ENCODE measurements around the gene SNUPN.
"Not testable (repeated sequence)": the region's sequence is repeated elsewhere in the genome, so short reads cannot be mapped to it uniquely, and the experiment has no call there.

The SNUPN gene

DNA sequence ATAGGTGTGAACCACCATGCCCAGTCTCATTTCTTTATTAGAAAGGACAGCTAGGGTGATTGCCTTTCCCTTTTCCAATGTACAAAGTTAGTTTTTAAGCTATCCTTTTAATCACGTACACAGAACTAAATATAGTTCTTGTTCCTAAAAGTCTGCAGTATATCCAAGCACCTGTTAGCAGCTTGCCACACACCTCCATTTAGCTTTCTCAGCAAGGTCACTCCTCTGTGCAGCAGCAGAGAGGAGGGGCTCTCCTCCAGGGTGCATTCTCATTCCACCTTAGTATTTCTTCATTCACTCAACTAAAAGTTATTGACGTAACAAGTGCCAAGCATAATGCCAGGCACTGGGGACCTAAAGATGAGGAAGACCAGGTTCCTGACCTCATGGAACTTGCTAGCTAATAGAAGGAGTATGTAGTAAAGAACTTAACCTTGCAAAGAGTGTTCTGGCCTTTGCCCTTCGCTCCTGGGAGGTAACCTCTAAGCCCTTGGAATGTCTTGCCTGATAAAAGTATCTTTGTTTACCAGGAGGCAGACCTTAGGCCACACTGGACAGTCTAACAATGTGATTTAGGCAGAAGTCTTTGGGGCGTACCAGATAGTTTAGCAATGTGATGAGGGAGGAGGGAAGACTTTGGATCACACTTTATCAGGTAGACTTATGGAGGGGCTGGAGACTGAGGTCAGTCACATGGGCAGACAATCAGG, 33.7 kb downstream of the SNUPN start:
- Histone ChIP-seq H3K36me3 (ENCODE audit: control insufficient read depth in 1 of 2, insufficient read depth in 2 of 2, low read length in 2 of 2) (peaks cover 9 to 24% of the 10 kb centered on the region in 2 donors), H3K4me1 (ENCODE audit: control insufficient read depth in 1 of 2, insufficient read depth in 2 of 2, low read length in 2 of 2) (no peaks in the 10 kb centered on the region), H3K27me3 (ENCODE audit: low read depth, low read length) (no peaks in the 10 kb centered on the region), H3K27ac (ENCODE audit: low read length) (no peak overlapping the region), H3K9me3 (ENCODE audit: control insufficient read depth in 1 of 2, low read length in 2 of 2) (no peaks in the 10 kb centered on the region), H3K4me3 (ENCODE audit: low read depth in 1 of 2, low read length in 2 of 2) (no peak overlapping the region)

DNA sequence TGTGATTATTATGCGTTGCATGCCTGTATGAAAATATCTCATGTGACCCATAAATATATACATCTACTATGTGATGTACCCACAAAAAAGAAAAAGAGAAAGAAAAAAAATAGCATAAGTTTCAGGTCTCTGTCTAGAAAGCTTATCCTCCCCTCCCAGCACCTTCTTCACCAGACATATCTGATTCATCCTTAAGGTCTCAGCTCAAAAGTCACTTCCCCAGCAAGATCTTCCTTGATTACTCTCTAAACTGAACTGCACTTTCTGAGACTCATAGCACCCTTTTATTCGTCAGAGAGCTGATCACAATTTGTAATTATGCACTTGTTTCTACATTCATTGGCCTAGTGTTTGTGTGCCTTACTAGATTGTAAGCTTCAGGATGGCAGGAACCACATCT, 35.3 kb downstream of the SNUPN start:
- H3K27ac ChIP-seq (ENCODE audit: low read length): no peak overlapping the region
- H3K4me3 ChIP-seq (ENCODE audit: low read depth in 1 of 2, low read length in 2 of 2): no peak overlapping the region
- no peaks in the 10 kb centered on the region for H3K9me3 ChIP-seq (ENCODE audit: control insufficient read depth in 1 of 2, low read length in 2 of 2)
- peaks cover 0 to 11% of the 10 kb centered on the region in 2 donors for H3K36me3 ChIP-seq (ENCODE audit: control insufficient read depth in 1 of 2, insufficient read depth in 2 of 2, low read length in 2 of 2)
- H3K4me1 ChIP-seq (ENCODE audit: control insufficient read depth in 1 of 2, insufficient read depth in 2 of 2, low read length in 2 of 2): no peaks in the 10 kb centered on the region
- no peaks in the 10 kb centered on the region for H3K27me3 ChIP-seq (ENCODE audit: low read depth, low read length)

DNA sequence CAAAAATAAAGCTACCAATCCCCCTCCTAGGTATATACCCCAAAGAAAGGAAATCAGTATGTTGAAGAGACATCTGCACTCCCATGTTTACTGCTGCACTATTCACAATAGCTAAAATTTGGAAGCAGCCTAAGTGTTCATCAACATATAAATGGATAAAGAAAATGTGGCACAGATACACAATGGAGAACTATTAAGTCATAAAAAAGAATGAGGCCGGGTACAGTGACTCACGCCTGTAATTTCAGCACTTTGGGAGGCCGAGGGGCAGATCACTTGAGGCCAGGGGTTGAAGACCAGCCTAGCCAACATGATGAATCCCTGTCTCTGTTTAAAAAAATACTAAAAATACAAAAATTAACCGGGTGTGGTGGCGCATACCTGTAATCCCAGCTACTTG, 36.5 kb downstream of the SNUPN start:
- Histone ChIP-seq H3K4me1 (ENCODE audit: control insufficient read depth in 1 of 2, insufficient read depth in 2 of 2, low read length in 2 of 2) (no peaks in the 10 kb centered on the region), H3K36me3 (ENCODE audit: control insufficient read depth in 1 of 2, insufficient read depth in 2 of 2, low read length in 2 of 2) (peaks cover 0 to 9% of the 10 kb centered on the region in 2 donors)

DNA sequence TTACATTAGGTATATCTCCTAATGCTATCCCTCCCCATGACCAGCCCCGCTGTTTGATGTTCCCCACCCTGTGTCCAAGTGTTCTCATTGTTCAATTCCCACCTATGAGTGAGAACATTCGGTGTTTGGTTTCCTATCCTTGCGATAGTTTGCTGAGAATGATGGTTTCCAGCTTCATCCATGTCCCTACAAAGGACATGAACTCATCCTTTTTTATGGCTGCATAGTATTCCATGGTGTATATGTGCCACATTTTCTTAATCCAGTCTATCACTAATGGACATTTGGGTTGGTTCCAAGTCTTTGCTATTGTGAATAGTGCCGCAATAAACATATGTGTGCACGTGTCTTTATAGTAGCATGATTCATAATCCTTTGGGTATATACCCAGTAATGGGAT, 39.1 kb downstream of the SNUPN start:
- not testable (repeated sequence) for H3K4me3 ChIP-seq (ENCODE audit: low read depth in 1 of 2, low read length in 2 of 2); H3K4me1 ChIP-seq (ENCODE audit: control insufficient read depth in 1 of 2, insufficient read depth in 2 of 2, low read length in 2 of 2); H3K27ac ChIP-seq (ENCODE audit: low read length); H3K36me3 ChIP-seq (ENCODE audit: control insufficient read depth in 1 of 2, insufficient read depth in 2 of 2, low read length in 2 of 2); H3K9me3 ChIP-seq (ENCODE audit: control insufficient read depth in 1 of 2, low read length in 2 of 2); H3K27me3 ChIP-seq (ENCODE audit: low read depth, low read length)

More for the DNA sequence above, 36.5 kb downstream of the SNUPN start:
- no peak overlapping the region for H3K27ac ChIP-seq (ENCODE audit: low read length)
- H3K27me3 ChIP-seq (ENCODE audit: low read depth, low read length): no peaks in the 10 kb centered on the region
- no peaks in the 10 kb centered on the region for H3K9me3 ChIP-seq (ENCODE audit: control insufficient read depth in 1 of 2, low read length in 2 of 2)
- no peak overlapping the region for H3K4me3 ChIP-seq (ENCODE audit: low read depth in 1 of 2, low read length in 2 of 2)

DNA sequence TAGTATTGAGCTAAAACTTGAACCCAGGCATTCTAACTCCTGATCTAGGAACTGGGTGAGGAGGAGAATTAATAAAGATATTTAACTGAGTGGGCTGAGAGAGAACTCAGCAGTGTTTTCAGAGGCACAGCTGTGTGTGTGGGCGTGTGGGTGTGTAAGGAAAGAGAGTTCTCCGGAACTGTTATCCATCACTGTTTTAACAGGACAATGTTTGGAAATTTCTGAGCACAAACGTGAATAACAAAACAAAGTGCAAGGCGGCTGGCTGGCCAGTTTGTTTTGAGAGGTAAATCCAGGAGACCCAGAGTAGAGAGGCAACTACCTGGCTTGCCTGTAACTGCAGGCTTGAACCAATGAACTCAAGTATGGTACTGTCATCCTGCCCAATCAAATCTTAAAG, 41.4 kb downstream of the SNUPN start:
- no peaks in the 10 kb centered on the region for H3K4me1 ChIP-seq (ENCODE audit: control insufficient read depth in 1 of 2, insufficient read depth in 2 of 2, low read length in 2 of 2)
- no peaks in the 10 kb centered on the region for H3K9me3 ChIP-seq (ENCODE audit: control insufficient read depth in 1 of 2, low read length in 2 of 2)
- H3K27ac ChIP-seq (ENCODE audit: low read length): no peak overlapping the region

DNA sequence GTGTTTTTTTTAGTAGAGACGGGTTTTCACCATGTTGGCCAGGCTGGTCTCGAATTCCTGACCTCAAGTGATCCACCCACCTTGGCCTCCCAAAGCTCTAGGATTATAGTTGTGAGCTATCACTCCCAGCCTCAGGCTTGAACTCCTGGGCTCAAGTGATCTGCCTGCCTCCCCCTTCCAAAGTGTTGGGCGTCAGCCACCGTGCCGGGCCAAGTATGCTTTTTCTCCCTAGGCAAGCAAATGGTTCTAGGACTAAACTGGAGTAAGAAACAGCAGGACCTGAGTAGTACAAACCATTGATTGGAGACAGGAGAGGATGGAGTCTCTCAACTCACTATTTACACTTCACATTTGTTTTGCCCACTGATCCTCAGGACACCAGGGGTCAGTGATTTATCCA, 41.8 kb downstream of the SNUPN start:
- no peaks in the 10 kb centered on the region for H3K27me3 ChIP-seq (ENCODE audit: low read depth, low read length)
- no peaks in the 10 kb centered on the region for H3K9me3 ChIP-seq (ENCODE audit: control insufficient read depth in 1 of 2, low read length in 2 of 2)
- H3K27ac ChIP-seq (ENCODE audit: low read length): no peak overlapping the region
- no peaks in the 10 kb centered on the region for H3K36me3 ChIP-seq (ENCODE audit: control insufficient read depth in 1 of 2, insufficient read depth in 2 of 2, low read length in 2 of 2)
- no peak overlapping the region for H3K4me3 ChIP-seq (ENCODE audit: low read depth in 1 of 2, low read length in 2 of 2)
- no peaks in the 10 kb centered on the region for H3K4me1 ChIP-seq (ENCODE audit: control insufficient read depth in 1 of 2, insufficient read depth in 2 of 2, low read length in 2 of 2)

More for the DNA sequence above, 41.4 kb downstream of the SNUPN start:
- Histone ChIP-seq H3K27me3 (ENCODE audit: low read depth, low read length) (no peaks in the 10 kb centered on the region), H3K36me3 (ENCODE audit: control insufficient read depth in 1 of 2, insufficient read depth in 2 of 2, low read length in 2 of 2) (no peaks in the 10 kb centered on the region), H3K4me3 (ENCODE audit: low read depth in 1 of 2, low read length in 2 of 2) (no peak overlapping the region)

DNA sequence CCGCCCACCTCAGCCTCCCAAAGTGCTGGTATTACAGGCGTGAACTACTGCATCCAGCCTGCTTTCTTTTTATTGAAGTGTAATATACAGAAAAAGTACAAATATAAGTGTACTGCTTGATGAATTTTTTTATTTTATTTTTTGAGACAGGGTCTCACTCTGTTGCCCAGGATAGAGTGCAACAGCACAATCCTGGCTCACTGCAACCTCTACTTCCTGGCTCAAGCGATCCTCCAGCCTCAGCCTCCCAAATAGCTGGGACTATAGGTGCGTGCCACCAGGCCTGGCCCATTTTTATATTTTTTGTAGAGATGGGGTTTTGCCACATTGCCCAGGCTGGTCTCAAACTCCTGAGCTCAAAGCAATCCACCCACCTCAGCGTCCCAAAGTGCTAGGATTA, 42.6 kb downstream of the SNUPN start:
- H3K4me1 ChIP-seq (ENCODE audit: control insufficient read depth in 1 of 2, insufficient read depth in 2 of 2, low read length in 2 of 2); H3K27ac ChIP-seq (ENCODE audit: low read length): not testable (repeated sequence)

DNA sequence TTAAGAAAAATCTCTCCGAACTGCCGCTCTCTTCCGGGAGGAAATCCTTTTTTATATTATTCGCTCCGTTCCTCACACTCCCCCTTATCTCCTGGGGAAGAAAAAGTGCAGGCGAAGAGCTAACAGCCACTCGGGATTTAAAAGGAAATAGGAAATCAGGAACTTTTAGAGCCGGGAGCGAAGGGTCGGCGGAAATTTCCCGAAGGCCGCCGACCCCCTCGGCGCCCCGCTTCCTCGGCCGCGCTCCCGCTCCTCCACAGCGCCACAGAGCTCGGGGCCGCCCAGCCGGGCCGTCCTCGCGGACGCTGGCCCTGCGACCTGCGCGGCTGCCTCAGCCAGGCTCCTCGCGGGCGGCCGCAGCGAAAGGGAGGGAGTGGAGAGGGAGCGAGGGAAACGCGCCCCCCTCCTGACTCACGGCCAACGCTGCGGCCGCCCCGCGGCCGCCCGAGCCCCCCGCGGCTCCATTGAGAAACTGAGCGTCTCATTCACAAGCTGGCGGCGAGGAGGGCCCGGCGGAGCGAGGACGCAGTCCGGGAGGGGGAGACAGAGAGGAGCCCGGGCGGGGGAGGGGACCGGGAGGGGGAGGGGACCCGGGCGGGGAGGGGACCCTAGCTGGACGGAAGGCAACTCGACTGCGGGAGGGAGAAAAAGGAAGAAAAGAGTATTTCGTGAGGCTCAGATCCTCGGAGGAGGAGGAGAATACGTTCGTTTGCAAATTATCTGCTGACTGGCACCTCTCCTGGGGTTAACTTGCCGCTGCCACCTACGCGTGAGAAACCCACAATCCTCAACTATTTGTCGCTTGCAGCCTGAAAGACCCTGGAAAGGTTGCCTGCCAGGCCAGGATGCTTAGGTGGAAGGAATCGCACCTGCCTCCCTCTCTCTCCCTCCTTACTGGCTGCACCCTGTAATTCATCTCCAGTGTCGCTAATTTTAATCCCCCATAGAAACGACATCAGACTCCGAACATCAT, 46.3 kb downstream of the SNUPN start, which contains the start of gene PTPN9:
Gene PTPN9, minus strand, starts transcription at position 368 of the 973 bp plus-strand sequence. CDS start 539 bp downstream, outside the sequence.
- Histone ChIP-seq H3K4me3 (ENCODE audit: low read depth in 1 of 2, low read length in 2 of 2) (peak within 1 kb of the TSS; percentile 92 to 95), H3K9me3 (ENCODE audit: control insufficient read depth in 1 of 2, low read length in 2 of 2) (no peaks in the 10 kb centered on the region), H3K36me3 (ENCODE audit: control insufficient read depth in 1 of 2, insufficient read depth in 2 of 2, low read length in 2 of 2) (no peaks in the 10 kb centered on the region), H3K27me3 (ENCODE audit: low read depth, low read length) (no peaks in the 10 kb centered on the region), H3K27ac (ENCODE audit: low read length) (peak within 1 kb of the TSS; percentile 79), H3K4me1 (ENCODE audit: control insufficient read depth in 1 of 2, insufficient read depth in 2 of 2, low read length in 2 of 2) (peaks cover 4 to 8% of the 10 kb centered on the region in 2 donors)

More for the DNA sequence above, 42.6 kb downstream of the SNUPN start:
- H3K27me3 ChIP-seq (ENCODE audit: low read depth, low read length); H3K4me3 ChIP-seq (ENCODE audit: low read depth in 1 of 2, low read length in 2 of 2); H3K36me3 ChIP-seq (ENCODE audit: control insufficient read depth in 1 of 2, insufficient read depth in 2 of 2, low read length in 2 of 2); H3K9me3 ChIP-seq (ENCODE audit: control insufficient read depth in 1 of 2, low read length in 2 of 2): not testable (repeated sequence)

DNA sequence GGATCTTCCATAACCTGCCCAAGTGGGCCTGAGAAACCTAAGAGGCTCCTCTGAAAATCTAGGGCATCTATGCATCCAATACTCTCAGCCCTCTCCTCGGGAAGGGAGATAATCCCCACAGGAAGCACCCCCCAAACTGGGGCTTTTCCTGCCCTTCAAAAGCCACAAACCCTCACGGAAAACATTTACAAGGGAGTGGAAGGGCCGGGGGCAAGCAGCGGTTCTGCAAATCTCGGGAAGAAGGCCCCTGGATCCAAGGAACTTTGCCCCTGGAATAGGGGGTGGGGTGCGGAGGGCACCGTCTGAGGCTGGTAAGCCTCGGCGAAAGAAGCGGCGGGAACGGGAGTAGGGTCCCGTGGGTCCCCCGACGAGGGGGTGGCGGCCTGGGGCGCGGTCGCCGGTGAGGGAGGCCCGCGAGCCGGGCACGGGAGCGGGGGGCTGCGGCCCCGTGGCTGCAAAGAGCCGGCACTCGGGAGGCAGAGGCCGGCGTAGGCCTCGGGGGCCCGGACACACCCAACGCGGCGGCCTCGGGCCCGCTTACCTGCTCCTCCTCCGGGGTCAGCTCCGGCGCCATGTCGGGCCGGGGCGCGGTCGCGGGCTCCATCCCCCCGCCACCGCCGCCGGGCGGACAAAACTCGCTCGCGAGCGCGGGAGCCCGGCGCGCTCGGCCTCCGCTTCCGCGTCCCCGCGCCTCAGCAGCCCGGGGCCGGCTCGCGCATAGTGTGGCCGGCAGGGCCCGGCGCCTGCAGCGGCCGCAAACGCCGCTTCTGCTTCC, 47.2 kb downstream of the SNUPN start:
- no peaks in the 10 kb centered on the region for H3K9me3 ChIP-seq (ENCODE audit: control insufficient read depth in 1 of 2, low read length in 2 of 2)
- peaks cover 4 to 8% of the 10 kb centered on the region in 2 donors for H3K4me1 ChIP-seq (ENCODE audit: control insufficient read depth in 1 of 2, insufficient read depth in 2 of 2, low read length in 2 of 2)
- H3K4me3 ChIP-seq (ENCODE audit: low read depth in 1 of 2, low read length in 2 of 2): peak overlapping the region; percentile 92 to 95
- H3K27me3 ChIP-seq (ENCODE audit: low read depth, low read length): no peaks in the 10 kb centered on the region
- H3K27ac ChIP-seq (ENCODE audit: low read length): peak overlapping the region; percentile 79
- H3K36me3 ChIP-seq (ENCODE audit: control insufficient read depth in 1 of 2, insufficient read depth in 2 of 2, low read length in 2 of 2): no peaks in the 10 kb centered on the region

DNA sequence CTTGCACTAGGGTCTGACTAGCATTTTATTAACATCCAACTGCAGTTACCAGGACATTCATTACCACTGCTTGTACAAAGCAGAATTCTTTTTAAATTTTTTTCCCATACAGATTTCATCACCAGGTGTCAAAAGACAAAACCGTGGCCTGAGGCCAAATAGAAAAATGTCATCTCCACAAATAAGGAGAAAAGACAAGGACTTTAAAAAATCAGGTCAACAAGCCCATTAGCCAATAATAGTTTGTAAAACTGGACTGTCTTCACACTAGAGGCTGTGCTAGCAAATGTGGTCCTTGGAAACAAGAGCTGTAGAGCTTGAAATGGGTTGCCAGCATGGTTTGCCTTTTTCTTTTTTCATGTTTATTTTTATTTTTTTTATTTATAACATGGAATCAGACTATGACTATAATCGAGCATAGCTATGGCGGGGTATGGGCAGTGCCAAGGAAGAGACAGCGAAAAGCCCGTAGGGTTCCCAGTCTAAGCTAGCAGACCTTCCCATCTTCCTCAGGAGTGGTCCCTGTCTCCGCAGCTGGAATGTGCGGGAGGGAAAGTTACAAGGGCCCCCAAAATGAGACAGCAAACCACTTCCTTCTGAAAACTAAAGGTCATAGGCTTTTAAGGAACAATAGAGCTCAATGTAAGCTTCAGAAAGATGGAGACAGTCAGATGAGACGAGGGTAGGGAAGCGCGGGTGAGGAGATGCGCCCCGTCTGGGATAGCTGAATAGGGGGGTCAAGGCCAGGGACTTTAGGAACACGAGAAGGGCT, 47.9 kb downstream of the SNUPN start:
- no peaks in the 10 kb centered on the region for H3K27me3 ChIP-seq (ENCODE audit: low read depth, low read length)
- H3K4me3 ChIP-seq (ENCODE audit: low read depth in 1 of 2, low read length in 2 of 2): peak overlapping the region; percentile 92 to 95
- no peaks in the 10 kb centered on the region for H3K36me3 ChIP-seq (ENCODE audit: control insufficient read depth in 1 of 2, insufficient read depth in 2 of 2, low read length in 2 of 2)
- peaks cover 4 to 8% of the 10 kb centered on the region in 2 donors for H3K4me1 ChIP-seq (ENCODE audit: control insufficient read depth in 1 of 2, insufficient read depth in 2 of 2, low read length in 2 of 2)
- H3K27ac ChIP-seq (ENCODE audit: low read length): peak overlapping the region; percentile 79
- no peaks in the 10 kb centered on the region for H3K9me3 ChIP-seq (ENCODE audit: control insufficient read depth in 1 of 2, low read length in 2 of 2)
